CD4-positive, CD25-positive, alpha-beta regulatory T cell (primary cell): ENCODE data around the gene DENND11. TPM values are rescaled to one million over a fixed set of nuclear protein-coding genes. Genes with fewer than 3 reads are reported as not detected.
A peak's percentile ranks its signal among the peaks of the same experiment; 100 is the strongest.

Experiments
- ATAC-seq, 2 donors: fragments of 150-1000 bp; cut with Tn5 transposase; one replicate each; pipeline ENCODE4 v1.10.0; 2021; ENCODE audit warnings: low read depth in 2 of 2, moderate number of reproducible peaks in 2 of 2, moderate library complexity in 1 of 2
- DNase-seq, 3 donors: peaks; one replicate each; pipeline versions ENCODE4 v3.0.0 to v3.0.0-alpha.2; 2012 to 2022; ENCODE audit warnings: mixed read lengths in 1 of 3
- H3K27ac ChIP-seq: one replicate; pipeline ENCODE4 v1.7.0; 2013; ENCODE audit warnings: mild to moderate bottlenecking, low read length; ENCODE audit not compliant: insufficient read depth, poor library complexity, severe bottlenecking
- H3K27me3 ChIP-seq: one replicate; pipeline ENCODE4 v1.7.0; 2013; ENCODE audit warnings: low read length; ENCODE audit not compliant: control insufficient read depth, insufficient read depth
- H3K36me3 ChIP-seq: one replicate; pipeline ENCODE4 v1.7.0; 2013; ENCODE audit warnings: mild to moderate bottlenecking, low read length, moderate library complexity; ENCODE audit not compliant: control insufficient read depth, insufficient read depth
- H3K4me1 ChIP-seq: 2 replicates; pipeline ENCODE4 v1.7.0; 2013; ENCODE audit warnings: mild to moderate bottlenecking, low read length; ENCODE audit not compliant: insufficient read depth, control insufficient read depth, poor library complexity, severe bottlenecking
- H3K4me3 ChIP-seq: one replicate; pipeline ENCODE4 v1.7.0; 2013; ENCODE audit warnings: low read depth, mild to moderate bottlenecking, low read length, moderate library complexity
- H3K9me3 ChIP-seq, 2 experiments: 1 replicate in 1 of 2; 2 replicates in 1 of 2; pipeline ENCODE4 v1.7.0; 2013; ENCODE audit warnings: low read length in 2 of 2, mild to moderate bottlenecking in 1 of 2, moderate library complexity in 1 of 2; ENCODE audit not compliant: control insufficient read depth in 2 of 2
- H3K27ac Mint-ChIP-seq, 3 donors: one replicate each; pipeline ENCODE4 v1.8.0; 2020 to 2022; ENCODE audit warnings: mild to moderate bottlenecking in 3 of 3, mixed read lengths in 3 of 3, moderate library complexity in 2 of 3
- H3K27me3 Mint-ChIP-seq: one replicate; pipeline ENCODE4 v1.8.0; 2022; ENCODE audit warnings: mild to moderate bottlenecking, mixed read lengths
- H3K36me3 Mint-ChIP-seq: one replicate; pipeline ENCODE4 v1.8.0; 2020; ENCODE audit warnings: mixed read lengths
- H3K4me1 Mint-ChIP-seq, 4 donors: one replicate each; pipeline ENCODE4 v1.8.0; 2020 to 2022; ENCODE audit warnings: mixed read lengths in 4 of 4, mild to moderate bottlenecking in 1 of 4
- H3K4me3 Mint-ChIP-seq, 4 donors: one replicate each; pipeline ENCODE4 v1.8.0; 2020 to 2022; ENCODE audit warnings: mild to moderate bottlenecking in 4 of 4, mixed read lengths in 4 of 4, moderate library complexity in 3 of 4
- H3K9me3 Mint-ChIP-seq, 7 donors: one replicate each; pipeline ENCODE4 v1.8.0; 2020 to 2022; ENCODE audit warnings: mixed read lengths in 7 of 7, mild to moderate bottlenecking in 3 of 7, moderate library complexity in 2 of 7
- polyA plus RNA-seq, 4 donors: library from polyadenylated mRNA; unstranded; fragments of 300-500 nt; fragmentation: Illumina TruSeq; gene quantifications; one replicate each; pipeline ENCODE4 v1.2.3, GENCODE V29; 2021
- total RNA-seq: library from RNA; stranded (reverse); gene quantifications from one replicate; pipeline ENCODE4 v1.2.3, GENCODE V29; 2022

The DENND11 gene
- total and polyA plus RNA-seq, 5 donors from 2014 or later: 10.8 to 47.7 (median 11.2) TPM

GRCh38 chr7:141706239-141707064, 4.5 kb upstream of the DENND11 start:
- H3K9me3 Mint-ChIP-seq: no peaks in the 10 kb centered on the region

GRCh38 chr7:141704741-141705140, 2.8 kb upstream of the DENND11 start:
- Mint-ChIP-seq H3K27ac (no peak overlapping the region), H3K4me1 (peaks cover 8 to 20% (median 16%) of the 10 kb centered on the region in 4 donors), H3K36me3 (peaks cover 7% of the 10 kb centered on the region), H3K9me3 (no peaks in the 10 kb centered on the region), H3K27me3 (peaks cover 9% of the 10 kb centered on the region), H3K4me3 (peak overlapping the region in 2 of 4 donors; percentile 33 to 58)
- Histone ChIP-seq H3K36me3 (no peaks in the 10 kb centered on the region), H3K4me3 (no peak overlapping the region), H3K27ac (no peak overlapping the region), H3K27me3 (no peaks in the 10 kb centered on the region), H3K9me3 (no peaks in the 10 kb centered on the region), H3K4me1 (peaks cover 23% of the 10 kb centered on the region)
- ATAC-seq (no peak), DNase-seq (no peak)

More at GRCh38 chr7:141706239-141707064, 4.5 kb upstream of the DENND11 start:
- peaks cover 9% of the 10 kb centered on the region for H3K36me3 Mint-ChIP-seq
- H3K9me3 ChIP-seq: no peaks in the 10 kb centered on the region
- H3K27ac Mint-ChIP-seq: peak overlapping the region in 1 of 3 donors; percentile 39
- peaks cover 9% of the 10 kb centered on the region for H3K4me1 ChIP-seq
- no peak overlapping the region for H3K27ac ChIP-seq
- H3K4me3 ChIP-seq: no peak overlapping the region
- DNase-seq (no peak), ATAC-seq (no peak)
- H3K27me3 ChIP-seq: no peaks in the 10 kb centered on the region
- peaks cover 4% of the 10 kb centered on the region for H3K27me3 Mint-ChIP-seq
- H3K4me3 Mint-ChIP-seq: no peak overlapping the region
- H3K4me1 Mint-ChIP-seq: peaks cover 3 to 8% (median 4%) of the 10 kb centered on the region in 4 donors
- H3K36me3 ChIP-seq: no peaks in the 10 kb centered on the region

DNA sequence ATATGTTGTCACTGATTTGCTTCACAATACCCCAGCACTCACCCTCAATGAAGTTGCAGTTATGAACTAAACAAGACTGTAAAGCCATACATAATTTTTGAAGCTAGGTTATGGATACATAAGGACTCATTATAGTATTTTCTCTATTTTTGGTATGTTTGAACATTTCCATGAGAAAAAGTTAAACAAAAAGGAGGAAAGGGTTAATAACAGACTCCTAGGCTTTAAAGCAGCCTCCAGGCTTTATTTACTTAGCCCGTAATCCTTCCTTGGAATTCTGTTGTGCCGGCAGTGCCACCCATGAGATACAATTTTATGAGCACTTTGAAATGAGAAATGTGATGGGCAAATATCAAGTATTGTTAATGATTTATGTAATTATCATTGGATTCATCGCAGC, 2.1 kb upstream of the DENND11 start:
- Histone ChIP-seq H3K27me3 (no peaks in the 10 kb centered on the region), H3K27ac (no peak overlapping the region), H3K9me3 (no peaks in the 10 kb centered on the region), H3K4me1 (peaks cover 28% of the 10 kb centered on the region), H3K36me3 (no peaks in the 10 kb centered on the region), H3K4me3 (no peak overlapping the region)
- Mint-ChIP-seq H3K27ac (peak overlapping the region in 1 of 3 donors; percentile 22), H3K4me1 (peaks cover 8 to 25% (median 21%) of the 10 kb centered on the region in 4 donors), H3K4me3 (peak overlapping the region in 1 of 4 donors; percentile 81), H3K27me3 (peaks cover 9% of the 10 kb centered on the region), H3K9me3 (no peaks in the 10 kb centered on the region), H3K36me3 (peaks cover 7% of the 10 kb centered on the region)
- ATAC-seq (no peak), DNase-seq (no peak)

- H3K4me1 Mint-ChIP-seq: peaks cover 8 to 37% (median 33%) of the 10 kb centered on the region in 4 donors
- Histone ChIP-seq H3K4me3 (peak overlapping the region; percentile 85), H3K36me3 (no peaks in the 10 kb centered on the region), H3K4me1 (peaks cover 33% of the 10 kb centered on the region), H3K27me3 (no peaks in the 10 kb centered on the region), H3K9me3 (no peaks in the 10 kb centered on the region), H3K27ac (no peak overlapping the region)
- peaks cover 3% of the 10 kb centered on the region for H3K36me3 Mint-ChIP-seq
- ATAC-seq: no peak
- DNase-seq: no peak
- peak overlapping the region; percentile 81 to 87 (median 84) for H3K4me3 Mint-ChIP-seq
- H3K27me3 Mint-ChIP-seq: peaks cover 9% of the 10 kb centered on the region
- H3K27ac Mint-ChIP-seq: peak overlapping the region in 2 of 3 donors; percentile 51 to 75
- no peaks in the 10 kb centered on the region for H3K9me3 Mint-ChIP-seq
Measured at GRCh38 chr7:141702892-141703291, 926 bp upstream of the DENND11 start.

DNA sequence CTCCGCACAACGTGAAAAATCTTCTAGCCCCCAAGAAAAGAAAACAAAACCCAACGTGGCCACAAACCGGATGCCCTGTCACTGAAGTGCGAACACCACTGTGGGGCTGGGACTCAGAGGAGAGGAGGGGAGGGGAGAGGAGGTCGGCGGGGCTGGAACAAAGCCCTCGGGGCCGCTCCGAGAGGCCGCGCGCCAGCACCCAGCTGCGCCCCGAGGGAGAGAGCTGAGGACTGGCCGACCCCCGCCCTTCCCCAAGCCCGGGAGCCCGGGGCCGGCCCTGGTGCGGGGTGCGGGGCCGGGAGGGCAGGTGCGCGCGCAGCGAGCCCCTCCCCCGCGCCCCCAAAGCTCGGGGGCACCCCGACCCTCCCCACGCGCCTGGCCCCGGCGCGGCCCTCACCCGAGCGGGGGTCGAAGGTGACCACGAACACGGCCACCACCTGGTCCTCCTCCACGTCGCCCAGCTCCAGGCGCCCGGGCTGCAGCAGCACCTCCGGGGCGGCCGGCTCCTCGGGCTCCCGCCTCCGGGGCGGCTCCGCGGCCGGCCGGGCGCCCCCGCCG, 398 bp downstream of the DENND11 start:
- Mint-ChIP-seq H3K27ac (peak overlapping the region; percentile 56 to 95 (median 93)), H3K27me3 (peaks cover 9% of the 10 kb centered on the region), H3K4me3 (peak overlapping the region; percentile 86 to 92 (median 90)), H3K36me3 (peaks cover 4% of the 10 kb centered on the region), H3K9me3 (no peaks in the 10 kb centered on the region), H3K4me1 (peaks cover 5 to 51% (median 43%) of the 10 kb centered on the region in 4 donors)
- ATAC-seq (peak; percentile 83 to 84), DNase-seq (peak; percentile 60 to 81 (median 79))
- H3K9me3 ChIP-seq: no peaks in the 10 kb centered on the region
- peak overlapping the region; percentile 48 for H3K4me3 ChIP-seq
- peaks cover 33% of the 10 kb centered on the region for H3K4me1 ChIP-seq
- peak overlapping the region; percentile 73 for H3K27ac ChIP-seq
- no peaks in the 10 kb centered on the region for H3K36me3 ChIP-seq
- no peaks in the 10 kb centered on the region for H3K27me3 ChIP-seq

- no peaks in the 10 kb centered on the region for H3K36me3 ChIP-seq
- ATAC-seq (no peak), DNase-seq (peak in 2 of 3 donors; percentile 11 to 30)
- no peaks in the 10 kb centered on the region for H3K9me3 Mint-ChIP-seq
- peaks cover 33% of the 10 kb centered on the region for H3K4me1 ChIP-seq
- H3K4me1 Mint-ChIP-seq: peaks cover 5 to 57% (median 48%) of the 10 kb centered on the region in 4 donors
- H3K27me3 ChIP-seq: no peaks in the 10 kb centered on the region
- H3K27ac ChIP-seq: peak overlapping the region; percentile 49
- H3K36me3 Mint-ChIP-seq: peaks cover 7% of the 10 kb centered on the region
- peak overlapping the region; percentile 86 to 97 (median 92) for H3K4me3 Mint-ChIP-seq
- H3K4me3 ChIP-seq: peak overlapping the region; percentile 81
- peaks cover 9% of the 10 kb centered on the region for H3K27me3 Mint-ChIP-seq
- peak overlapping the region; percentile 93 to 95 (median 93) for H3K27ac Mint-ChIP-seq
- no peaks in the 10 kb centered on the region for H3K9me3 ChIP-seq
Measured at GRCh38 chr7:141700848-141701371, 1.1 kb downstream of the DENND11 start.

- H3K36me3 ChIP-seq: no peaks in the 10 kb centered on the region
- H3K4me1 ChIP-seq: peaks cover 33% of the 10 kb centered on the region
- peak overlapping the region; percentile 86 to 97 (median 92) for H3K4me3 Mint-ChIP-seq
- peaks cover 9% of the 10 kb centered on the region for H3K27me3 Mint-ChIP-seq
- H3K27ac ChIP-seq: peak overlapping the region; percentile 49
- H3K4me3 ChIP-seq: peak overlapping the region; percentile 81
- ATAC-seq (no peak), DNase-seq (no peak)
- peak overlapping the region; percentile 85 to 95 (median 93) for H3K27ac Mint-ChIP-seq
- no peaks in the 10 kb centered on the region for H3K9me3 ChIP-seq
- H3K4me1 Mint-ChIP-seq: peaks cover 5 to 63% (median 51%) of the 10 kb centered on the region in 4 donors
- no peaks in the 10 kb centered on the region for H3K9me3 Mint-ChIP-seq
- no peaks in the 10 kb centered on the region for H3K27me3 ChIP-seq
- H3K36me3 Mint-ChIP-seq: peaks cover 7% of the 10 kb centered on the region
Measured at GRCh38 chr7:141700296-141700847, 1.6 kb downstream of the DENND11 start.
